SU-DHL-6 (cell line): ENCODE results near the gene TRMT1.
"Not testable (repeated sequence)": the region's sequence is repeated elsewhere in the genome, so short reads cannot be mapped to it uniquely, and the experiment has no call there.

Experiments used
- H2AFZ ChIP-seq: fragments of 200-600 bp; sonication (generic); 2 replicates; pipeline ENCODE4 v1.6.1; 2014; ENCODE audit warnings: low read depth, mild to moderate bottlenecking, moderate library complexity, mixed read lengths, antibody characterized with exemption, low read length; ENCODE audit not compliant: severe bottlenecking
- H3F3A ChIP-seq: fragments of 200-600 bp; shearing (Covaris generic); 2 replicates; pipeline ENCODE4 v1.6.0; 2016; ENCODE audit warnings: antibody characterized with exemption, mild to moderate bottlenecking; ENCODE audit not compliant: insufficient read depth
- H3K27ac ChIP-seq: fragments of 200-600 bp; sonication (generic); 2 replicates; pipeline ENCODE4 v1.5.1; 2016; ENCODE audit warnings: low read depth, mild to moderate bottlenecking, low read length, moderate library complexity, mixed read lengths
- H3K27me3 ChIP-seq: fragments of 200-600 bp; sonication (generic), shearing (Covaris generic); 2 replicates; pipeline ENCODE4 v1.6.0; 2014; ENCODE audit warnings: mild to moderate bottlenecking, low read length
- H3K36me3 ChIP-seq: fragments of 200-600 bp; sonication (generic); 2 replicates; pipeline ENCODE4 v1.6.1; 2014; ENCODE audit warnings: mild to moderate bottlenecking, low read length, mixed read lengths
- H3K4me2 ChIP-seq: fragments of 300-600, 200-600 bp; shearing (Covaris generic), sonication (generic); 2 replicates; pipeline ENCODE4 v1.6.0; 2014; ENCODE audit warnings: low read length, low read depth, mild to moderate bottlenecking; ENCODE audit not compliant: poor library complexity, severe bottlenecking
- H3K4me3 ChIP-seq: fragments of 200-600 bp; sonication (generic); 2 replicates; pipeline ENCODE4 v1.5.1; 2014; ENCODE audit warnings: antibody characterized with exemption, low read length, mild to moderate bottlenecking, mixed read lengths; ENCODE audit not compliant: insufficient read depth, poor library complexity, severe bottlenecking
- H3K79me2 ChIP-seq: fragments of 200-600 bp; sonication (generic); 2 replicates; pipeline ENCODE4 v1.6.1; 2014; ENCODE audit warnings: mild to moderate bottlenecking, low read length, moderate library complexity; ENCODE audit not compliant: insufficient read depth
- H3K9ac ChIP-seq: fragments of 200-600 bp; sonication (generic); 2 replicates; pipeline ENCODE4 v1.7.0; 2014; ENCODE audit warnings: mild to moderate bottlenecking, low read length
- H3K9me2 ChIP-seq: fragments of 200-600 bp; sonication (generic); replicated peaks from 2 replicates; pipeline ENCODE4 v1.6.1; 2014; ENCODE audit warnings: low read length; ENCODE audit not compliant: insufficient read depth
- H3K9me3 ChIP-seq: fragments of 200-600 bp; sonication (generic); 2 replicates; pipeline ENCODE4 v1.6.1; 2014; ENCODE audit warnings: low read length, mixed read lengths; ENCODE audit not compliant: insufficient read depth
- H4K20me1 ChIP-seq: fragments of 200-600 bp; sonication (generic); 2 replicates; pipeline ENCODE4 v1.6.1; 2014; ENCODE audit warnings: low read depth, mild to moderate bottlenecking, antibody characterized with exemption, low read length, moderate library complexity, mixed read lengths
- EZH2phosphoT487 ChIP-seq: fragments of 200-600 bp; sonication (generic), shearing (Covaris generic); conservative IDR thresholded peaks from 2 replicates; pipeline ENCODE4 v1.6.1; 2018; ENCODE audit warnings: mild to moderate bottlenecking, antibody characterized with exemption, low read length, moderate library complexity, mixed read lengths
- TF ChIP-seq, protein P1 (sequence below): fragments of 200-600 bp; sonication (generic); IDR thresholded peaks from one replicate; pipeline ENCODE4 v1.5.1; 2017; ENCODE audit warnings: antibody characterized with exemption, mild to moderate bottlenecking, low read length, moderate library complexity; ENCODE audit not compliant: insufficient read depth, poor library complexity, severe bottlenecking

The TRMT1 gene

DNA sequence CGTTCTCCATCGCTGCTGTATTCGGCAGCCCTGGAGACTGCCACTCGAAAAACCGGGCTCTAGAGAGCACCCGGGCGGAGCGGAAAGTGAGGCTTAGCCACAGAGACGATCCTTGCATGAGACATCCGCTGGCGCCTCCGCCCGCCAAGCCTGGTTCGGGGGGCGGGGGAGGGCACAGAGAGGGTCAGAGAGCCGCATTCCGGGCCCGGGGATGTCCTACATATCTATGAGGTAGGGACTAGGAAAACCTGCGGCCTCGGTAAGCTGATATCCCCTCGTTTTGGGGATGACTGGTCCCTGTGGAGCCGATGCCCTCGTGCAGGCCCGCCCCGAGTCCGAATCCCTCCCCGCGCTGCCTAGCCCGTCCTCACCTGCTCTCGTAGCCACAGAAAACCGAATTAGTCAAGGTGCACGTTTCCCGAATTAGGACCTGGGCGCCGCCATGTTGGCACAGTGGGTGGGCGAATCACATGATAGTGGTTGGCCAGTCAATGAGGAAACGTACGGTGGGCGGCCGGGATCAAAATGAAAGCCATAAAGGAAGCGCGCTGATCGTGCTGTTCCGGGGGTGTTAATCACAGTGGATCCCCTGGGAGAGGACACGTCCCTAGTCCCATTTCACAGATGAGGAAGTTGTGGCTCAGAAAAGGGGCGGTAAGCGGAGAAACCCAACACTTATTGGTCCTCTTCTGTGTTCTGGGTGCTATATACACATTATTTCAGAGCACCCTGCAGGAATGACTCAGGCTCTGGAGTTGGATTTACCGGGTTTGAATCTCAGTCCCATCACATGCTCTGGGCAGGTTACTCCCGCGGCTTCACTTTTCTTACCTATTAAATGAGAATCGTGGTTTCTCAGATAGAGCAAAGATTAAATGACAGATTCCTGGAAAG lies at the start of gene TRMT1:
TRMT1 (minus strand) TSS at position 459 of the 894 bp plus-strand sequence; CDS start at position 118, 341 bp downstream.
- Histone ChIP-seq H3K9me2 (no peaks in the 10 kb centered on the region), H3K4me3 (peak within 1 kb of the TSS; percentile 95), H3K27me3 (no peaks in the 10 kb centered on the region), H4K20me1 (no peaks in the 10 kb centered on the region), H3K36me3 (0 out of 2 replicates have a peak, but pooled peaks cover 2% of the 10 kb centered on the region), H3F3A (peaks cover 8% of the 10 kb centered on the region), H3K4me2 (peak within 1 kb of the TSS; percentile 74), H3K9ac (peak within 1 kb of the TSS; percentile 79), H2AFZ (peak within 1 kb of the TSS; percentile 77), H3K27ac (peak within 1 kb of the TSS; percentile 79), H3K79me2 (peaks cover 43% of the 10 kb centered on the region), H3K9me3 (no peaks in the 10 kb centered on the region)
- no peak for TF ChIP-seq EZH2phosphoT487
- TF ChIP-seq, protein P1, sequence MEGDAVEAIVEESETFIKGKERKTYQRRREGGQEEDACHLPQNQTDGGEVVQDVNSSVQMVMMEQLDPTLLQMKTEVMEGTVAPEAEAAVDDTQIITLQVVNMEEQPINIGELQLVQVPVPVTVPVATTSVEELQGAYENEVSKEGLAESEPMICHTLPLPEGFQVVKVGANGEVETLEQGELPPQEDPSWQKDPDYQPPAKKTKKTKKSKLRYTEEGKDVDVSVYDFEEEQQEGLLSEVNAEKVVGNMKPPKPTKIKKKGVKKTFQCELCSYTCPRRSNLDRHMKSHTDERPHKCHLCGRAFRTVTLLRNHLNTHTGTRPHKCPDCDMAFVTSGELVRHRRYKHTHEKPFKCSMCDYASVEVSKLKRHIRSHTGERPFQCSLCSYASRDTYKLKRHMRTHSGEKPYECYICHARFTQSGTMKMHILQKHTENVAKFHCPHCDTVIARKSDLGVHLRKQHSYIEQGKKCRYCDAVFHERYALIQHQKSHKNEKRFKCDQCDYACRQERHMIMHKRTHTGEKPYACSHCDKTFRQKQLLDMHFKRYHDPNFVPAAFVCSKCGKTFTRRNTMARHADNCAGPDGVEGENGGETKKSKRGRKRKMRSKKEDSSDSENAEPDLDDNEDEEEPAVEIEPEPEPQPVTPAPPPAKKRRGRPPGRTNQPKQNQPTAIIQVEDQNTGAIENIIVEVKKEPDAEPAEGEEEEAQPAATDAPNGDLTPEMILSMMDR, result no peak

DNA sequence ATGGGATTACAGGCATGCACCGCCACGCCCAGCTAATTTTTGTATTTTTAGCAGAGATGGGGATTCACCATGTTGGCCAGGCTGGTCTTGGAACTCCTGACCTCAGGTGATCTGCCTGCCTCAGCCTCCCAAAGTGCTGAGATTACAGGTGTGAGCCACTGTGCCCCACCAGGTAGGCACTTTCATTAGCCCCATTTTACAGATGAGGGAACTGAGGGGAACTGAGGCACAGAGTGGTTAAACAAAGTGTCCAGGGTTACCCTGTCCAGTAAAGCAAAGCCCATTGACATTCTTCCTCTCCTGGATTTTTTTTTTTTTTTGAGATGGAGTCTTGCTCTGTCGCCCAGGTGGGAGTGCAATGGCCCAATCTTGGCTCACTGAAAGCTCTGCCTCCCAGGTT lies 49.6 kb upstream of the TRMT1 start:
- not testable (repeated sequence) for H4K20me1 ChIP-seq, H3K36me3 ChIP-seq, H2AFZ ChIP-seq, H3K9me3 ChIP-seq, H3K4me2 ChIP-seq, H3K4me3 ChIP-seq, H3K27me3 ChIP-seq, H3K9ac ChIP-seq, H3K79me2 ChIP-seq, H3K27ac ChIP-seq, H3K9me2 ChIP-seq
- peaks cover 22% of the 10 kb centered on the region for H3F3A ChIP-seq

DNA sequence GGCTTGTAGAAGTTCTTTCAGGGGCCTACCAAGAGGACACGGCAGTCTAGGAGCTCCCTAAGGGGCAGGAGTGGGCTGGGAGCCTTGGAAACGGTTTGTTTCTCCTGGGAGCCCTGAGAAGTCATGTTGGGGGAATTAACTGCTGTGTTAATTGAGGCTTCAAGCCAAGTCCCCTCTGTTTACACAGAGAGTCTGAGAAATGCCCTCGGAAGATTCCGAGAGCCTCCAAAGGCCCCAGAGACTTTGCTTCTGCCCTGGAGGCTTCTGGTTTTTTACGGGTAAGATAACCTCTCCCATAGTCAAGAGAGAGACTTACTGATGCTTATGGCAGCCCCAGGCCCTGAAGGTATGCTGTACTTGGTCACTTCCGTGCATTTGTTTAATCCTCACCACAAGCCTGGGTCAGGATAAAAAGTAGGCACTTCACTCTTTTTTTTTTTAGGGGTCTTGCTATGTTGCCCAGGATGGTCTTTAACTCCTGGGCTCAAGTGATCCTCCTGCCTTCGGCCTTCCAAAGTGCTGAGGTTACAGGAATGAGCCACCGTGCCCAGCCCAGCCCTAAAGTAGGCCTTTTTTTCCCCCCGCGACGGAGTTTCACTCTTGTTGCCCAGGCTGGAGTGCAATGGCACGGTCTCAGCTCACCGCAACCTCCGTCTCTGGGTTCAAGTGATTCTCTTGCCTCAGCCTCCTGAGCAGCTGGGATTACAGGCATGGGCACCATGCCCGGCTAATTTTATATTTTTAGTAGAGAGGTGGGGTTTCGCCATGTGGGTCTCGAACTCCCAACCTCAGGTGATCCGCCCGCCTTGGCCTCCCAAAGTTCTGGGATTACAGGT lies 48.8 kb upstream of the TRMT1 start:
- TF ChIP-seq, protein P1, result no peak
- no peak for TF ChIP-seq EZH2phosphoT487
- no peaks in the 10 kb centered on the region for H3K79me2 ChIP-seq
- H3K4me3 ChIP-seq, result no peak overlapping the region
- H3K9me2 ChIP-seq, result no peaks in the 10 kb centered on the region
- H2AFZ ChIP-seq, result no peak overlapping the region
- H3K27me3 ChIP-seq, result no peaks in the 10 kb centered on the region
- H3K27ac ChIP-seq, result no peak overlapping the region
- H3K9ac ChIP-seq, result no peak overlapping the region
- H3F3A ChIP-seq, result peaks cover 22% of the 10 kb centered on the region
- H3K4me2 ChIP-seq, result no peak overlapping the region
- H4K20me1 ChIP-seq, result no peaks in the 10 kb centered on the region
- no peaks in the 10 kb centered on the region for H3K9me3 ChIP-seq
- no peaks in the 10 kb centered on the region for H3K36me3 ChIP-seq
